ENCODE measurements around the gene FMNL2.

DNA sequence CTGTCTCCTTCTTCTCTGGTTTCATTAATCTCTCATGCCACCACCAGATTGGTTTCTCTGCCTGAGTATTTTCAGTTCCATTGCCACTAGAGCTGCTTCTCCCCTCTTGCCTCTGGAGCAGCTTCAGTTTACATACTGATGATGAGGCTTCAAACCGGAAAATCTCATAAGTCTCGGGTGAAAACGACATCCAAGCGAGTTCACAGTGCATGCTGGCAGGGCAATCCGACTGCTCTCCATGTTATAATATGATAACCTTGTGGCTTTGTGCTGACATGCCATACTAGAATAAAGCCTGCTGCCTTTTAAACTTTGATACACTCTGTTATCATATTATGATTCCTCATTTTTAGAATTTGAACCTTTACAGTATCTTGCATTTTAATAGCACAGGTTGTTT is 228.8 kb downstream of the FMNL2 start:
- TF ChIP-seq CTCF (IDR thresholded peaks at IDR 0.05; ENCODE audit: insufficient read depth, low read depth, low read length) = no peak
- TF ChIP-seq EZH2 (IDR thresholded peaks at IDR 0.05; ENCODE audit: insufficient read depth, low read length) = no peak

All from astrocyte (in vitro differentiated cells and primary cell).